NCI-H82 (cell line): ENCODE measurements around the gene BPNT1.
"Not testable (repeated sequence)": the region's sequence is repeated elsewhere in the genome, so short reads cannot be mapped to it uniquely, and the experiment has no call there.

Experiments
- DNase-seq: peaks from one replicate; lab custom pipeline; 2025; lab: John Stamatoyannopoulos, UW

BPNT1 gene, protein sequence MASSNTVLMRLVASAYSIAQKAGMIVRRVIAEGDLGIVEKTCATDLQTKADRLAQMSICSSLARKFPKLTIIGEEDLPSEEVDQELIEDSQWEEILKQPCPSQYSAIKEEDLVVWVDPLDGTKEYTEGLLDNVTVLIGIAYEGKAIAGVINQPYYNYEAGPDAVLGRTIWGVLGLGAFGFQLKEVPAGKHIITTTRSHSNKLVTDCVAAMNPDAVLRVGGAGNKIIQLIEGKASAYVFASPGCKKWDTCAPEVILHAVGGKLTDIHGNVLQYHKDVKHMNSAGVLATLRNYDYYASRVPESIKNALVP

DNA sequence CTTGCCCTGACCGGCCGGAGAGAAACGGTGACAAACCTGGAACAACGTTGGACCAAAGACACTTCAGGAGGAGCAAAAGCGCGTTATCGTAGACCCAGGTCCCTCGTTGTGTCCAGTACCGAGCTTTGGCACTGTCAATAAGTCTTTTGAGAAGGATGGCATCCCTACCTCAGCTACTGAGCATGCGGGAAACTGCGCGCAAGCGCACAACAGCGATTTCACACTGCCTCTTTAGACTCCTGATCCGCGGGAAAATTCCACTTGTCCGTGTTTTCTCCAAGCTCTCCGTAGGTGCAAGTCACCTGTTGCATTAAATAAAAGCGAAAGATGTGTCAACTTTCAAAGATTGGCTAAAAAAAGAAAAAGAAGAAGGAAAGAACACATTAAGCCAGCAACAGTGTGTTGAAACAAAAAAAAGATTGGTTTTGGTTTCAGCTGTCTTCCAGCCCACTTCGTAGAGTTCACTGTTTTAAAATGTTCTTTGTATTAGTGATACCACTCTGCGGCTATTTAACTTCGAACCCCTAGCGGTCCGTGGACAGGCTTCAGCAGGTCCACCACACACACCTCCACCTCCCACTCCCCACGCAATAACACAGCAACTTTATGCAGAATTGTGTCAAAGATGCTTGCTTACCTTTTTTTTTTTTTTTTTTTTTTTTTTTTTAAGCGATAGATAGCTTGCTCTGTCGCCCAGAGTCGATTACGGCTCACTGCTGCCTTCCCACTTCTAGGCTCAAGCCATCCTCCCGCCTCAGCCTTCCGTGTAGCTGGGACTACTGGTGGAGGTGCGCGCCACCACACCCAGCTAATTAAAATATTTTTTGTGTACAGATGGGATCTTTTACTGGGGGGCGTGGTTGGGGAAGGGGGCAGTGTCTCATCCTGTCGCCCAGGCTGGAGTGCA lies at the start of gene BPNT1:
TSS of gene BPNT1 (minus strand) at position 139 of the 907 bp plus-strand sequence. CDS start 9,942 bp downstream, outside the sequence.
- peak; percentile 99 for DNase-seq

DNA sequence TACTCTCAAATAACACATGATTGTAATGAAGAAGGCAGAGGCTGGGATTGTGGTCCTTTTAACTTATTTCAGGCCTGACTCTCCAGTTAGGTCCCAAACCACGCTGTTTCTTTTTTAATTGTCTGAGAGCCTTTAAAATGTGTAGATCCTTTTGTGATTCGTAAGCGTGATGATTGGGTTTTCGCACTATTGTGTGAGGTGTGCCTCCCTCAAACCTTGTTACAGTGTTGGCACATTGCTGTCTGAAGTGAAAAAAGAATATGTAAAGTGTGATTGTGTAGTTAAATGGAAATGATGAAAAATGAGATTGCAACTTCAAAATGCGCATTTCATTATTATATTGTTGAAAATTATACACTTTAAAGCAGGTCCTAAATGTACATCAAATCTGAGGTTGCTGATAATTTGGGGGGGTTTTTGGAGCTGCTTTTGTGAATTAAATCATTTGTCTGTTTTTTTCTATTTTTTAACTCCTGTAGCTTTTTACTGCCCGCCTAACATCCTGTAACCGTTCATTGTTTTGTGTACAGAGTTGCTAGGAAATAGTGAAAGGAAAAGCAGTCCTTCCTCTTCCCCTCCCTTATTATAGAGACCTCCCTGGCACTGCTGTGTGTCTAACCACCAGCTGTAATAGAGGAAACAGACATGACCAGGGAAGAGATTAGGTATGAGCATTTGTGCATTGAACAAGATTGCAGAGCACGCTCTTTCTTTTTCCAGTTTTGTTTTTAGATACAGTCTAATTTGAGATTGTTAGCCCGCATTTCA lies 47.6 kb upstream of the BPNT1 start:
- DNase-seq, result no peak

DNA sequence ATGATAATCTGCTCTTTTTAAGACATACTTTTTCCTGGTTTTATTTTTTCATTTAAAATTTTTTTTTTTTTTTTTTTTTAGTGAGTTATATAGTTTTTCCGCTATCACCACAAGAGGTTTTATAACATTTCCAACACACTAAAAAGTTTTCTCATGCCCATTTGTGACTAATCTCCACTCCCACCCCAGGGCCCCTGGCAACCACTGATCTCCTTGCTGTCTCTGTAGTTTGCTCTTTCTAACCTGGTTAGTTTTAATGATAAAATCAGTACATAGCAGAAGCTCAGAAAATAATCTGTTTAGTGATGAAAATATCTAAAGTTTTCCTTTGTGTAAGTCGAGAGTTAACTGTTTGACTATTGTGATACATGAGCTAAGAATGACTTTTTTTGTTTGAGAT lies 46.2 kb upstream of the BPNT1 start:
- DNase-seq, result no peak

DNA sequence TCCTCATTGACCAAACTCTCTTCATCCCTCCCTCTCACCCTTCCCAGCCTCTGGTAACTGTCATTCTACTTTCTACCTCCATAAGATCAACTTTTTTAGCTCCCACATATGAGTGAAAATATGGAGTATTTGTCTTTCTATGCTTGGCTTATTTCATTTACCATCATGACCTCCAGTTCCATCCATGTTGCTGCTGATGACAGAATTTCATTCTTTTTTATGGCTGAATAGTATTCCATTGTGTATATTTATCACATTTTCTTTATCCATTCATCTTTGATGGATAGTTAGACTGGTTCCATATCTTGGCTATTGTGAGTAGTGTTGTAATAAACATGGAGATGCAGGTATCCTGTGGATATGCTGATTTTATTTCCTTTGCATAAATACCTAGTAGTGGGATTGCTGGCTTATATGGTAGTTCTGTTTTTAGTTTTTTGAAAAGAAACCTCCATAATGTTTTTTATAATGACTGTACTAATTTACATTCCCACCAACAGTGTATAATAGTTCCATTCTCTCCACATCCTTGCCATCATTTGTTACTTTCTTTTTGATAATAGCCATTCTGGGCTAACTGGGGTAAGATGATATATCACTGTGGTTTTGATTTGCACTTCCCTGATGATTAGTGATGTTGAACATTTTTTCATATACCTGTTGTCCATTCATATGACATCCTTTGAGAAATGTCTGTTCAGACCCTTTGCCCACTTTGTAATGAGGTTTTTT lies 40.1 kb upstream of the BPNT1 start:
- no peak for DNase-seq

DNA sequence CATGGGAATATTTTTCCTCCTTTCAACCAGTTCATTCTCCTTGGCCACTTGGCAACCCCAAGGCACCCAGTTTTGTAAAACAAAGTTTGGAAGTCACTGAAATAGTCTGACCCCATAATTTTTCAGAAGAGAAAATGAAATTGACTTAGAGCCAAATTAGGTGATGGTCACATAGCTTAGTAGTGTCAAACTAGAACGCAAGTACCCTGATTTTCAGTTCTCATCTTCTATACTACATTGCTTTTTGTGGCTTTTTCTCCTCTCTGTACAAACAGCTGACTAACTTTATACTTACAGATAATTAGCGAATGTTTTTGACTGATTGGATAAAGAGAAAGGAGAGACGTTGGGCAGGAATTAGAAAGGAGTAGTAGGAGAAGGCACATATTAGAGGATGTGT lies 37.5 kb upstream of the BPNT1 start:
- no peak for DNase-seq

DNA sequence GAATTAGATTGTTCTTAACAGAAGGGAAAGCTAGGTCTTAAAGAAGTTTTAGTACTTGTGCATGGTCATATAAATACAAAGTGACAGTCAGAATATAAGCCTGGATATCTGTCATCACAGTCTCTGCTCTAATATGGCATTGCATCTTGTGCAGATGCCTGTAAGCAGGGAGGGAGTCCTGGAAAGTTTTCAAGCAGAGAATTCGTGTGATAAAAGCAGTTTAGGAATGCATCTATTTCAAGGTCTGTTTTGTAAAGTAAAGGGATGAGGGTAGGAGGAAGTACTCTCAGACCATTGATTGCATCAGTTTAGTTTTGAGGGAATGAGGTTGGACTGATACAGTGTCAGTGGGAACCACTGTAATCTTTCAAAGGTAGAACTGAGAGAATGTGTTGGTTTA lies 35.0 kb upstream of the BPNT1 start:
- DNase-seq, result no peak

DNA sequence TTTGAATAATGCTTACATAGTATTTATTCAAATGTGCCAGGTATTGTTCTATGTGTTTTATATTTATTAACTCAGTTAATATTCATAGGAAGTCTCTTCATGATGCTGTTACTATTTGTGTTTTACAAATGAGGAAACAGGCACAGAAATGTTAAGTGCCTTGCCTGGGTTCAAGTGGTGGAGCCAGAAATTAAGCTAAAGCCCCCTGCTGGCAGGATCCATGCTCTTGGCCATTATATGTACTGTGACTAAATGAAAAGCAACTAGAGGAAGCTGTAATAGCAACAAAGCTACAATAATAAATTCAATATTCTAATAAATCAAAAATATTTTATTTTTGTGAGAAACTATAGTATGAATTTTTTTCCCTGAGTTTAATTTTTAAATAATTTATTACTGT lies 34.3 kb upstream of the BPNT1 start:
- peak; percentile 62 for DNase-seq

DNA sequence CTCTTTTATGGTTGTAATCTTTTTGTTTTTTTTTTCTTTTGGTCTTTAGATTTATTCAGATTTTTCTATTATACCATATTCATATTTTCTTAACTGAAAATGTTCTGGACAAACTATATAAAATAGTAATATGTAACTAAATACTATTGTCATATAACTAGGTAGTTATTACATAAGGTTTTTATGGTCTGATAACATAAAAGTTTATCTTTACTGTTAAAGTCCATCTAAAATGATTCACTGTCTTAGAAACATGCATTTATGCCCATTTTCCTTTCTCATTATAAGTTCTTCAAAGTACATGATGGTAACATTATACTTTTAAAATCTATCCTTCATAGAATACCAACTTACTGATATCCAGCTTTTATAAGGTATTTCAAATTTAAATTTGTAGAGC lies 33.5 kb upstream of the BPNT1 start:
- DNase-seq, result no peak

DNA sequence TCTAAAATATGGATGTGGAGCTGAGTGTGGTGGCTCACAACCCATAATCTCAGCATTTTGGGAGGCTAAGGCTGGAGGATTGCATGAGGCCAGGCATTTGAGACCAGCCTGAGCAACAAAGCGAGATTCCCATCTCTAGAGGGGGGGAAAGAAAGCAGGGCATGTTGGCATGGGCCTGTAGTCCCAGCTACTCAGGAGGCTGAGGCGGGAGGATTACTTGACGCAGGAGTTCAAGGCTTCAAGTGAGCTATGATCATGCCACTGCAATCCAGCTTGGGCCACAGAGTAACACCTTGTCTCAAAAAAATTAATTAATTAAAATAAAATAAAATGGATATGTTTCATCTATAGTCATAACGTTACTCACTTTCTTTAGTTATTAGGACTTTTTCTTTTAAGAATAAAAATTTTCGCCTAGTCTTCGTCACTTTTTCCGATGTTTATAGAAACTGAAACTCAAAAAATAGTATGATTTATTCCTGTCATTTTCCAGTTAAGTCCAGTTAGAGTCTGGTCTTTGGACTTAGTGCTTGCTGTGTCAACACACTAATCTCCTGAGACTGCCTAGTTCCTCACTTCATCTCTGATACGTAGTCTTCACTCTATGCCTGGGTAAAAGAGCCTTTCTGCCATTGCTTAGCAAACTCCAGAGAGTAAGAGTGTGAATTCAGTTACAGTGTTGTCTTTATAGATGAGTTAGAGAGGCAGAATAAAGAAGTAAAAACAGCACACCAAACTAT lies 32.4 kb upstream of the BPNT1 start:
- DNase-seq, result peak; percentile 7

DNA sequence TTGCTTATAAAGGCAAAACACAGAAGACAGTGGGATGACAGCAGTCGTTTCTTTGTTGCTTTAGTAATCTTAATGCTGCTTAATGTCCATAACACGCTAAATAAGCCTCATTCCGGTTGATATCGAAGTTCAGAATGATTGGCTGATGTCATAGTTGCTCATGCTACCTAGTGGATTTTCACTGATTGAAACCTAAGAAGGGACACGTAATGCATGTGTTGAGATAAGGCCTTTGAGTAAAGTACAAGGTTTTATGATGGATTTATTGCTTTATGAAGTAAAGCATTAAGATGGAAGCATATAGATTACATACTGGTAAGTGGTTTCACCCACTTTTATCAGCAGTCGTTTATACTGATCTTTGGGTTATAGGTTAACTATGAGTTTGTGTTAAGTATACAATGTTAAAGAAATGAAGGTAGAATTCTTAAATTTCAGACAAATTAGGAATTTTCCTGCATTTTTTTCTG lies 29.5 kb upstream of the BPNT1 start:
- DNase-seq, result no peak

DNA sequence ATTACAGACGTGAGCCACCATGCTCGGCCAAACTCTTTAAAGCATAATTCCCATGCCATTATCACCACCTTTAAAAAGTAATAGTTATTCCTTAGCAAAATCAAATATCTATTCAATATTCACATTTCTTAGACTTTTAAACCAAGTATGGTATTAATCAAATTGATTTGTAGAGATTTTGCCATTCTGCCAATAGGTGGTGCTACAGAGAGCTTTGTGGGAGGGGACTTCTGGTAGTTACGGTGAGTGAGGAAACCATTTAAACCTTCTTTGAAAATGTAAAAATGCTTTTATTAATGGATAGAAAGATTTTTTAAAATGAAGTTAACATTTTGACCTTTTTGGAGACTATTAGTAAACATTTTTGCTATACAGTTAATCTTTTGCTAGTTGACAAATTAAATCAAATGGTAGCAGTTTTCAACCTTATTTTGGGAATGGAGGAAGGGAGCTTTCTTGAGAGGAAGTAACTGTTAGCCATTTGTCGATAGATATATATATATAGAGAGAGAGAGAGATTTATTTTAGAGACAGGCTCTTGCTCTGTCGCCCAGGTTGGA lies 23.6 kb upstream of the BPNT1 start:
- peak; percentile 65 for DNase-seq

DNA sequence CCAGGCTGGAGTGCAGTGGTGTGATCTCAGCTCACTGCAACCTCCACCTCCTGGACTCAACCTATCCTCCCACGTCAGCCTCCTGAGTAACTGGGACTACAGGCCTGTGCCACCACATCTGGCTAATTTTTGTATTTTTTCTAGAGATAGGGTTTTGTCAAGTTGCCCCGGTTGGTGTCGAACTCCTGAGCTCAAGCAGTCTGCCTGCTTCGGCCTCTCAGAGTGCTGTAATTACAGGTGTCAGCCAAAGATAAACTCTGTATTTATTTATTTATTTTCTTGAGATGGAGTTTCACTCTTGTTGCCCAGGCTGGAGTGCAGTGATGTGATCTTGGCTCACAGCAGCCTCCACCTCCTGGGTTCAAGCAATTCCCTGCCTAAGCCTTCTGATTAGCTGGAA lies 23.0 kb upstream of the BPNT1 start:
- not testable (repeated sequence) for DNase-seq

DNA sequence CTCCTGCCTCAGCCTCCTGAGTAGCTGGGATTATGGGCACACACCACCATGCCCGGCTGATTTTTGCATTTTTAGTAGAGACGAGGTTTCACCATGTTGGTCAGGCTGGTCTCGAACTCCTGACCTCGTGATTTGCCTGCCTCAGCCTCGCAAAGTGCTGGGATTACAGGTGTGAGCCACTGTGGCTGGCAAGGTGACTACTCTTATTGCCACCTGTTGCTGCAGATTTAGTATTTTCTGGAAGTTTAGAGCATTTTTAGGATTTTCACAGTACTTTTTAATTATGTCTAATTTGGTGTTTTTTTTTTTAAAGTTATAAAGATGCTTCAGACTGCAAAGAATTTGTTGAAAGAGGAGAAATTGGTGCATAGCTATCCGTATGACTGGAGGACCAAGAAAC lies 20.9 kb upstream of the BPNT1 start:
- not testable (repeated sequence) for DNase-seq

DNA sequence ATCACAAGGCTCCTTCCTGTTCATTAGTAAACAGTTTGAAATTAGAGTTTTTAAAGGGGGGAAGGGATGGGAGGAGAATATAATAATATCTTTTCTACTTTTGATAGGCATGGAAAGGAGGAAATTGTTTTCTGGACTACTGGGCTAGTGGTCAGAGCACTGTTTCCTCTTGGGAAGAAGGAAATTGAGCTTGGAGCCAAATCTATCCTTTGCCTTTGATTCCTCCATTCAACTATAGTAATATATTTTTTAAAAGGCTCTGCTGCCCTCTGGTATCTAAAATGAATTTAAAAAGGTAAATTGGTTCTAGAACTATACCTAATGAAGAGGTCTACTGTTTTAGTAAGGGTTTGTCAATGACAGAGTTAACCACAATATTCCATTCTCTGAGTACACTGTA lies 10.2 kb upstream of the BPNT1 start:
- no peak for DNase-seq

DNA sequence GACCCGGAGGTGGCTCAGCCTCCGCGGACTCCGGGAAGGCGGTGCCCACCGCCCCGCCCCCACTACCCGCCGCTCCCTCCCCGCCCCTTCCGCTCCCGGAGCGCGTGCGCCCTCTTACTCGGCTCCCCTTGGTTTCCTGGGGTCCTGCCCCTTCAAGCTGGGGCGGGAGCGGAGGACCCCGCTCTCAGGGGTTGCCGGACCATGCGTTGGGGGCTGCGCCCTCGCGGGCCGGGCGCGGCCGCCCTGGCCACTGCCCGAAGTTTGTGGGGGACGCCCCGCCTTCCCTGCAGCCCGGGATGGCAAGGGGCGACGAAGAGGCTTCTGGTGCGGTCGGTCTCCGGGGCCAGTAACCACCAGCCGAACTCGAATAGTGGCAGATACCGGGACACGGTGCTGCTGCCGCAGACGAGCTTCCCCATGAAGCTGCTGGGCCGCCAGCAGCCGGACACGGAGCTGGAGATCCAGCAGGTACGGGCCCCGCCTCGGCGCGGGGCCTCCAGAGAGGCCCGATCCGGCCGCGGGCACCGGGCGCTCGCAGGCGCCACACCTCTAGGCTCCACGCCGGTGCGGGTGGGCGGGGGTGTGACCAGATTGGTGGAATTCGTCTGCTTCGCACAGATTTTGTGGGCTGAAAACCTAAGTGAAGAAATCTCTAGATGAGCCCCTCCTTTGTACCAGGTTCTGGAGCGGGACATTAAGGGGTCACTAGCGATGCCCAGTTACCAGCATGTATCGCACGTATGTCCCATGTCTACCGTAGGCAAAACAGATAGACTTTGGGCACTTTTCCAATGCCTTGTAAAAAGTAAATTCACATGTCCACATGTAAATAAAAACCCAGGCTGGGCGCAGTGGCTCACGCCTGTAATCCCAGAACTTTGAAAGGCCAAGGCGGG lies 4.7 kb upstream of the BPNT1 start, which contains the start of gene IARS2:
TSS of gene IARS2 (plus strand) at position 117 of the 896 bp plus-strand sequence. CDS start at position 202, 85 bp downstream.
- peak; percentile 95 for DNase-seq

DNA sequence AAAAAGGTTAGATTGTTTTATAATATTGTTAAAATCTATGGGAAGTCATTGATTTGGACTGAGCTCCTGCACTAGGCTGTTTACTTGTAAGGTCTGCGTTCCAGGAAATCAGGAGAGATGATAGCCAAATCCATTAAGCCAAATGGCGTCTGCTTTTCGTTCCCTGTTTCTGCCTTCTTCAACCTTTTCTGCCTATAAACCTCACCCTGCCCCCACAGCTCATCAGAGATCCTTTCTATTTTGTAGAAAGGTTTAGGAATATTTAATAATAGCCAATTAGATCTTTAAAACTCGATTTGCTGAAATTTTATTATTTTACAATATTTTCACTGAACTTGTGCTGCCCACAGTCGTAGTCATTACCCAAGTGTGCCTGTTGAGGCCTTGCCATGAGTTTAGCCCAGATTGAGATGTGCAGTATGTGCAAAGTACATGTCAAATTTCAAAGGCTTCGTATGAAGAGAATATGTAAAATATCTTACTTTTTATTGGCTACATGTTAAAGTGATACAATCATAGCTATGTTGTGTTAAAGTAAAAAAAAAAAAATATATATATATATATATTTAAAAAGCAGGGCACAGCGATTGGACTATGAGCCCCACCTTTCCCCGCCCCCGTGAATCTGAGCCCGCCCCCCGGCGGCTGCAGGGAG lies 3.9 kb upstream of the BPNT1 start:
- peak; percentile 49 for DNase-seq

DNA sequence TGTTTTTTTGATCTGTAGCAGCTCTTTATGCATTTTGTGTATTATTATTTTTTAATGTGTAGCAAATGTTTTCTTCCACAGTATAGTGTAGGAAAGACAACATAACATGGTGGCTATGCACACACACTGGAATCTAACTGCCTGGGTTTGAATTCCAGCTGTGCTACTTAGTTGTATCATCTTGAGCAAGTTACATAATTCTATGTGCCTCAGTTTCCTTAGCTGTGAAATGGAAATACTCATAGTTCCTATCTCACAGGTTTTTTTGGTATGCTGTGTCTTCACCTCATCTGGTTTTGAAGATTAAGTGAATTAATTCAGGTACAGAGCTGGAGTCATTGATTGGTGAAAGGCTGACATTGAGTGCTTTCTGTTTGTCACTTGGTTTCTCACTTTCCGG lies 3.1 kb upstream of the BPNT1 start:
- no peak for DNase-seq

DNA sequence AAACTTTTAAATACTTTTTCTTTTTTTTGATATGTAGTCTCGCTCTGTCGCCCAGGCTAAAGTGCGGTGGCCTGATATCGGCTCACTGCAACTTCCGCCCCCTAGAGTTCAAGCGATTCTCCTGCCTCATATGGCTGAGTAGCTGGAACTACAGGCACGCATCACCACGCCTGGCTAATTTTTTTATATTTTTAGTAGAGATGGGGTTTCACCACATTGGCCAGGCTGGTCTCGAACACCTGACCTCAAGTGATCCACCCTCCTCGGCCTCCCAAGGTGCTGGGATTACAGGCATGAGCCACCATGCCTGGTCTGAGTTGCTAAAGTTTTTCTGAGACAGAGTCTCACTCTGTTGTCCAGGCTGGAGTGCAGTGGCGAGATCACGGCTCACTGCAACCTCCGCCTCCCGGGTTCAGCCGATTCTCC lies 3.3 kb downstream of the BPNT1 start:
- peak; percentile 28 for DNase-seq

DNA sequence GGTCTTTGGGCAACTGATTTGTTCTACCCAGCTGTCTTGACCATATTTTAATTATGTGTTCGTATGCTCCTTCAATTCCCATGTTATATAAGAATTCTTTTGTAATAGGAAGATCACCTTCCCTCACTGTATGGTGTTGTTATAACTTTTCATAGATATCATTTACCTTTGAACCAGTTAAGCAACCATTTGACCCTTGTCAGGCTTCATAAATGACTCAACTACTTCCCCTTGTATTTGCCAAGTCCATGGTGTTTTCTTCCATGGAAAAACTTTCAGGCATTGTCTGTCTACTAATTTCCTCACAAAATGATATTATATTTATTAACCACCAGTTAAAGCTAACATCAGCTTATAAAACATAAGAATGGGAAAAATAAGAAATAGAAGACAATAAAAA lies 5.1 kb downstream of the BPNT1 start:
- no peak for DNase-seq
